SK-N-DZ (cell line): ENCODE results near the gene GNLY.
"Not testable (repeated sequence)": the region's sequence is repeated elsewhere in the genome, so short reads cannot be mapped to it uniquely, and the experiment has no call there.

ENCODE experiments used
- DNase-seq: peaks from one replicate; pipeline ENCODE4 v3.0.0-alpha.2; 2015; ENCODE audit warnings: low spot score

Gene GNLY

GRCh38 chr2:85707304-85707703 lies 13.1 kb downstream of the GNLY start:
- DNase-seq, result peak; percentile 79

GRCh38 chr2:85708641-85709040 lies 14.5 kb downstream of the GNLY start:
- DNase-seq, result no peak

- no peak for DNase-seq
Measured at GRCh38 chr2:85709401-85709811, 15.2 kb downstream of the GNLY start.

GRCh38 chr2:85710687-85711577 lies 16.8 kb downstream of the GNLY start:
- DNase-seq, result no peak

GRCh38 chr2:85711578-85712060 lies 17.5 kb downstream of the GNLY start:
- no peak for DNase-seq

GRCh38 chr2:85712336-85712735 lies 18.2 kb downstream of the GNLY start:
- no peak for DNase-seq

GRCh38 chr2:85712849-85713612 lies 18.9 kb downstream of the GNLY start:
- no peak for DNase-seq

GRCh38 chr2:85713836-85714235 lies 19.7 kb downstream of the GNLY start:
- DNase-seq, result no peak

- DNase-seq, result not testable (repeated sequence)
Measured at GRCh38 chr2:85714421-85714820, 20.3 kb downstream of the GNLY start.

GRCh38 chr2:85714841-85715240 lies 20.7 kb downstream of the GNLY start:
- no peak for DNase-seq

- DNase-seq, result peak; percentile 77
Measured at GRCh38 chr2:85716346-85716914, 22.3 kb downstream of the GNLY start.

GRCh38 chr2:85717308-85718008 lies 23.3 kb downstream of the GNLY start:
- peak; percentile 94 for DNase-seq

GRCh38 chr2:85718009-85718391 lies 23.8 kb downstream of the GNLY start:
- peak; percentile 89 for DNase-seq

GRCh38 chr2:85718885-85719492 lies 24.8 kb downstream of the GNLY start:
- DNase-seq, result no peak

- no peak for DNase-seq
Measured at GRCh38 chr2:85719609-85720240, 25.6 kb downstream of the GNLY start.

- no peak for DNase-seq
Measured at GRCh38 chr2:85720533-85720932, 26.4 kb downstream of the GNLY start.

- DNase-seq, result no peak
Measured at GRCh38 chr2:85721641-85722040, 27.5 kb downstream of the GNLY start.

- no peak for DNase-seq
Measured at GRCh38 chr2:85722519-85722918, 28.4 kb downstream of the GNLY start.

GRCh38 chr2:85723707-85724360 lies 29.7 kb downstream of the GNLY start:
- no peak for DNase-seq

GRCh38 chr2:85724731-85725181 lies 30.6 kb downstream of the GNLY start:
- peak; percentile 73 for DNase-seq
